CD1c-positive myeloid dendritic cell (primary cell): Measurements from ENCODE around the gene NSA2.

Source experiments
- DNase-seq: peaks from one replicate; pipeline ENCODE4 v3.0.0-alpha.2; 2016; ENCODE audit errors: extremely low spot score

The NSA2 gene

DNA sequence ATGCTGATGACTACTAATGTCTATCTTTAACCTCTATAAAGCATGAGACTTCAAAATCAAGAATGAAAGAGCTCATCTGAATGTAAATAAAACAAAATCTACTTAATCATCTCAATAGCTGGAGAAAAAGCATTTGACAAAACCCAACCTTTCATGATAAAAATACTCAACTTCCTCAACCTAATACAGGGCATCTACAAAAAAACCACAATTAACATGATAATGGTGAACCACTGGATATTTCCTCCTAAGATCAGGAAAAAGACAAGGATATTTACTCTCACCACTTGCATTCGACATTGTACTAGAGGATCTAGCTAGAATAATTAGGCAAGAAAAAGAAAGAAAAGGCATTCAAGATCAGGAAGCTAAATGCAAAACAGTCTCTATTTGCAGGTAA is 49.8 kb downstream of the NSA2 start:
- DNase-seq: no peak

DNA sequence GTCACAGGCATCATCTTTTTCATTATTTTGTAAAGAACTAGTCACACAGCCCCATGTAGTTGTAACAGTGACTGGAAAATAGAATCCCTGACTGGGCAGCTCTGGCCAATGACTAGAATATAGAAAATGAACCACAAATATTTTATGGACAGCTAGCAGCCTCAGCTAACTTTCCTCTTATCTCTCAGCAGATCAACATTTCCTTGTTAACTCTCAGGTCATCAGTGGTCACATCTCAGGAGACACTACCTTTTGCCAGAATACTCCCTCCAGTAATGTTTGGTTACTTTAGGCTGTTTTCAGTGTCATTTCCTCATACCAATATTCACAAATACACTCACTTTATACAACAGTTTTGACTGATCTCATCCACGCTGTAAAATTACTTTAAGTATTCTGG is 55.2 kb downstream of the NSA2 start:
- DNase-seq: no peak

DNA sequence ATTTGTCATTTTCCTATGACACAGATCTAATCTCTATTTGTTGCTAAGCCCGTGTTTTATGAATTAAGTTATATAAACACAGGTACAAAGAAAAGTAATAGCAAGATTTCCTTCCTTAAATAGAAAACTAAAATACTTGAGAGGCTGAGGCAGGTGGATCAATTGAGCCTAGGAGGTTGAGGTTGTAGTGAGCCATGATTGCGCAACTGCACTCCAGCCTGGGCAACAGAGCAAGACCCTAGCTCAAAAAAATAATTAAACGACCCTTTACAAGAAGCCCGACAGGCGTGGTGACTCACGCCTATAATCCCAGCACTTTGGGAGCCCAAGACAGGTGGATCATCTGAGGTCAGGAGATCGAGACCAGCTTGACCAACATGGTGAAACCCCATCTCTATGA is 62.4 kb downstream of the NSA2 start:
- no peak for DNase-seq
